RKO (cell line): ENCODE data around the gene CKAP2L.
"Not testable (repeated sequence)": the region's sequence is repeated elsewhere in the genome, so short reads cannot be mapped to it uniquely, and the experiment has no call there.

Experiments
- DNase-seq: peaks from one replicate; pipeline ENCODE4 v3.0.0-alpha.2; 2016; ENCODE audit warnings: low spot score

The CKAP2L gene

GRCh38 chr2:112709703-112710102 is 54.7 kb downstream of the CKAP2L start:
- no peak for DNase-seq

GRCh38 chr2:112708968-112709367 is 55.4 kb downstream of the CKAP2L start:
- no peak for DNase-seq

GRCh38 chr2:112706947-112707346 is 57.5 kb downstream of the CKAP2L start:
- not testable (repeated sequence) for DNase-seq

- no peak for DNase-seq
These were observed 58.2 kb downstream of the CKAP2L start for GRCh38 chr2:112706170-112706664.

- no peak for DNase-seq
These were observed 58.8 kb downstream of the CKAP2L start for GRCh38 chr2:112705575-112705974.

- no peak for DNase-seq
These were observed 60.7 kb downstream of the CKAP2L start for GRCh38 chr2:112703684-112704083.

- no peak for DNase-seq
These were observed 63.4 kb downstream of the CKAP2L start for GRCh38 chr2:112701052-112701451.

GRCh38 chr2:112699984-112700667 is 64.3 kb downstream of the CKAP2L start:
- no peak for DNase-seq

- no peak for DNase-seq
These were observed 65.4 kb downstream of the CKAP2L start for GRCh38 chr2:112698834-112699515.

GRCh38 chr2:112694182-112694581 is 70.2 kb downstream of the CKAP2L start:
- DNase-seq: no peak

GRCh38 chr2:112693596-112693995 is 70.8 kb downstream of the CKAP2L start:
- DNase-seq: no peak

GRCh38 chr2:112692918-112693317 is 71.5 kb downstream of the CKAP2L start:
- DNase-seq: no peak

GRCh38 chr2:112692495-112692911 is 71.9 kb downstream of the CKAP2L start:
- DNase-seq: peak; percentile 94

GRCh38 chr2:112691881-112692281 is 72.5 kb downstream of the CKAP2L start:
- DNase-seq: peak; percentile 6

- DNase-seq: peak; percentile 90
These were observed 73.5 kb downstream of the CKAP2L start for GRCh38 chr2:112690853-112691401.

- DNase-seq: peak; percentile 18
These were observed 76.1 kb downstream of the CKAP2L start for GRCh38 chr2:112688086-112688880.

GRCh38 chr2:112687522-112687921 is 76.9 kb downstream of the CKAP2L start:
- no peak for DNase-seq
